Measurements from ENCODE around the gene UNC5A.

- no peak for TF ChIP-seq CTCF (IDR thresholded peaks at IDR 0.05)
- no peak for TF ChIP-seq POLR2A (IDR thresholded peaks at IDR 0.05)
These were observed 12.8 kb upstream of the UNC5A start for GRCh38 chr5:176797456-176798050.

Measured in uterus (tissue), 2 donors.